GM21390 (cell line): ENCODE measurements around the gene ETS1.

Experiments used
- ATAC-seq: cut with Tn5 transposase; IDR thresholded peaks from one replicate; pipeline ENCODE4 v1.9.1; 2021; ENCODE audit not compliant: unreplicated experiment

The ETS1 gene

GRCh38 chr11:128619007-128619406 is 31.6 kb upstream of the ETS1 start:
- no peak for ATAC-seq

GRCh38 chr11:128618603-128619002 is 31.2 kb upstream of the ETS1 start:
- ATAC-seq: no peak

- ATAC-seq: no peak
Measured at GRCh38 chr11:128616161-128616560, 28.8 kb upstream of the ETS1 start.

GRCh38 chr11:128615612-128616011 is 28.3 kb upstream of the ETS1 start:
- ATAC-seq: no peak

GRCh38 chr11:128615076-128615475 is 27.7 kb upstream of the ETS1 start:
- no peak for ATAC-seq

- ATAC-seq: no peak
Measured at GRCh38 chr11:128614026-128614425, 26.7 kb upstream of the ETS1 start.

GRCh38 chr11:128613300-128613995 is 26.1 kb upstream of the ETS1 start:
- no peak for ATAC-seq

- peak; percentile 97 for ATAC-seq
Measured at GRCh38 chr11:128610721-128611617, 23.6 kb upstream of the ETS1 start.

- ATAC-seq: no peak
Measured at GRCh38 chr11:128609785-128610184, 22.4 kb upstream of the ETS1 start.

GRCh38 chr11:128608746-128609407 is 21.5 kb upstream of the ETS1 start:
- no peak for ATAC-seq

- ATAC-seq: no peak
Measured at GRCh38 chr11:128607819-128608218, 20.5 kb upstream of the ETS1 start.

GRCh38 chr11:128604723-128605122 is 17.4 kb upstream of the ETS1 start:
- no peak for ATAC-seq

- ATAC-seq: peak; percentile 58
Measured at GRCh38 chr11:128603752-128604414, 16.5 kb upstream of the ETS1 start.

- ATAC-seq: no peak
Measured at GRCh38 chr11:128603003-128603696, 15.8 kb upstream of the ETS1 start.

GRCh38 chr11:128599729-128600128 is 12.4 kb upstream of the ETS1 start:
- no peak for ATAC-seq

- no peak for ATAC-seq
Measured at GRCh38 chr11:128598506-128599150, 11.3 kb upstream of the ETS1 start.

GRCh38 chr11:128598096-128598495 is 10.7 kb upstream of the ETS1 start:
- ATAC-seq: no peak

GRCh38 chr11:128597209-128597608 is 9.9 kb upstream of the ETS1 start:
- no peak for ATAC-seq

- peak; percentile 90 for ATAC-seq
Measured at GRCh38 chr11:128596250-128596649, 8.9 kb upstream of the ETS1 start.

- peak; percentile 12 for ATAC-seq
Measured at GRCh38 chr11:128595775-128596174, 8.4 kb upstream of the ETS1 start.
